Lower lobe of right lung (tissue), 2 donors: Measurements from ENCODE around the gene NCKAP5. TPM values are rescaled to one million over a fixed set of nuclear protein-coding genes. Genes with fewer than 3 reads are reported as not detected.
"Not testable (repeated sequence)": the region's sequence is repeated elsewhere in the genome, so short reads cannot be mapped to it uniquely, and the experiment has no call there.

Experiments
- ATAC-seq, 2 donors: fragments of 200-7000 bp; cut with Tn5 transposase; one replicate each; pipeline ENCODE4 v1.9.1; 2020 to 2022; ENCODE audit warnings: mild to moderate bottlenecking in 2 of 2, moderate library complexity in 2 of 2
- DNase-seq: peaks from one replicate; pipeline ENCODE4 v3.0.0-alpha.2; 2020
- H3K27ac ChIP-seq: fragments of 200-600 bp; one replicate; pipeline ENCODE4 v1.8.0; 2022
- H3K27me3 ChIP-seq: fragments of 200-600 bp; one replicate; pipeline ENCODE4 v1.8.0; 2022; ENCODE audit warnings: low read depth
- H3K36me3 ChIP-seq: fragments of 200-600 bp; one replicate; pipeline ENCODE4 v1.8.0; 2022; ENCODE audit warnings: mild to moderate bottlenecking
- H3K4me1 ChIP-seq: fragments of 200-600 bp; one replicate; pipeline ENCODE4 v1.8.0; 2022
- H3K4me3 ChIP-seq: fragments of 200-600 bp; one replicate; pipeline ENCODE4 v1.8.0; 2022; ENCODE audit warnings: mild to moderate bottlenecking
- H3K9me3 ChIP-seq: fragments of 200-600 bp; one replicate; pipeline ENCODE4 v1.8.0; 2022
- CTCF ChIP-seq: fragments of 200-600 bp; IDR thresholded peaks from one replicate; pipeline ENCODE4 v1.8.0; 2022; ENCODE audit warnings: antibody characterized with exemption, mild to moderate bottlenecking
- intact Hi-C: fragments of 100-400 bp; cut with DNase I; formaldehyde crosslinking; loops from one replicate; pipeline ENCODE4 v1.11.0; 2022
- total RNA-seq: library from RNA; stranded (reverse); fragmentation: NEBNext Ultra II Directional; extraction: Animal tissue kit (Norgen Biotek cat#: 25700); gene quantifications from one replicate; pipeline ENCODE4 v1.2.1, GENCODE V29; 2021
- donor health status: DM: no; HTN: yes; CAD: no; lungs with severe emphysema.

The NCKAP5 gene
- total RNA-seq, 1 donor from 2014 or later: 34.6 TPM

- Histone ChIP-seq H3K27me3 (no peaks in the 10 kb centered on the region), H3K9me3 (no peaks in the 10 kb centered on the region), H3K36me3 (no peaks in the 10 kb centered on the region), H3K4me1 (peaks cover 7% of the 10 kb centered on the region), H3K27ac (no peak overlapping the region), H3K4me3 (no peak overlapping the region)
- no peak for TF ChIP-seq CTCF
- DNase-seq: no peak
- intact Hi-C loops: no loop called here
- ATAC-seq: no peak
Observed at GRCh38 chr2:133218204-133218603, 350.1 kb downstream of the NCKAP5 start.

GRCh38 chr2:133215477-133215876, 352.8 kb downstream of the NCKAP5 start:
- ATAC-seq (no peak), DNase-seq (no peak)
- Histone ChIP-seq H3K36me3 (no peaks in the 10 kb centered on the region), H3K27me3 (no peaks in the 10 kb centered on the region), H3K27ac (no peak overlapping the region), H3K4me1 (peaks cover 7% of the 10 kb centered on the region), H3K9me3 (no peaks in the 10 kb centered on the region), H3K4me3 (no peak overlapping the region)
- no peak for TF ChIP-seq CTCF
- intact Hi-C loops: no loop called here

GRCh38 chr2:133213651-133214050, 354.6 kb downstream of the NCKAP5 start:
- Histone ChIP-seq H3K4me3 (no peak overlapping the region), H3K9me3 (no peaks in the 10 kb centered on the region), H3K27ac (no peak overlapping the region), H3K27me3 (no peaks in the 10 kb centered on the region), H3K36me3 (no peaks in the 10 kb centered on the region), H3K4me1 (peaks cover 7% of the 10 kb centered on the region)
- no peak for DNase-seq
- intact Hi-C loops: no loop called here
- TF ChIP-seq CTCF: no peak
- ATAC-seq: no peak

GRCh38 chr2:133209325-133209724, 358.9 kb downstream of the NCKAP5 start:
- no peak for ATAC-seq
- TF ChIP-seq CTCF: no peak
- DNase-seq: no peak
- no peaks in the 10 kb centered on the region for H3K9me3 ChIP-seq
- H3K27me3 ChIP-seq: no peaks in the 10 kb centered on the region
- no peak overlapping the region for H3K27ac ChIP-seq
- intact Hi-C loops: no loop called here
- no peak overlapping the region for H3K4me3 ChIP-seq
- no peaks in the 10 kb centered on the region for H3K36me3 ChIP-seq
- H3K4me1 ChIP-seq: peaks cover 7% of the 10 kb centered on the region

- H3K27ac ChIP-seq, ATAC-seq, DNase-seq, H3K36me3 ChIP-seq, H3K4me1 ChIP-seq, H3K27me3 ChIP-seq, H3K4me3 ChIP-seq, H3K9me3 ChIP-seq, intact Hi-C loops: not testable (repeated sequence)
Observed at GRCh38 chr2:133206666-133207065, 361.6 kb downstream of the NCKAP5 start.

GRCh38 chr2:133204421-133204820, 363.8 kb downstream of the NCKAP5 start:
- Histone ChIP-seq H3K9me3 (no peaks in the 10 kb centered on the region), H3K4me3 (no peak overlapping the region), H3K36me3 (no peaks in the 10 kb centered on the region), H3K27ac (no peak overlapping the region), H3K4me1 (no peaks in the 10 kb centered on the region), H3K27me3 (no peaks in the 10 kb centered on the region)
- TF ChIP-seq CTCF: no peak
- intact Hi-C loops: no loop called here
- DNase-seq: no peak
- no peak for ATAC-seq
